Medulla oblongata (tissue), 1 donor: ENCODE results near the gene EMC8.

ENCODE experiments used
- DNase-seq: peaks from one replicate; pipeline ENCODE4 v3.0.0-alpha.2; 2015; ENCODE audit errors: extremely low spot score

The EMC8 gene

DNA sequence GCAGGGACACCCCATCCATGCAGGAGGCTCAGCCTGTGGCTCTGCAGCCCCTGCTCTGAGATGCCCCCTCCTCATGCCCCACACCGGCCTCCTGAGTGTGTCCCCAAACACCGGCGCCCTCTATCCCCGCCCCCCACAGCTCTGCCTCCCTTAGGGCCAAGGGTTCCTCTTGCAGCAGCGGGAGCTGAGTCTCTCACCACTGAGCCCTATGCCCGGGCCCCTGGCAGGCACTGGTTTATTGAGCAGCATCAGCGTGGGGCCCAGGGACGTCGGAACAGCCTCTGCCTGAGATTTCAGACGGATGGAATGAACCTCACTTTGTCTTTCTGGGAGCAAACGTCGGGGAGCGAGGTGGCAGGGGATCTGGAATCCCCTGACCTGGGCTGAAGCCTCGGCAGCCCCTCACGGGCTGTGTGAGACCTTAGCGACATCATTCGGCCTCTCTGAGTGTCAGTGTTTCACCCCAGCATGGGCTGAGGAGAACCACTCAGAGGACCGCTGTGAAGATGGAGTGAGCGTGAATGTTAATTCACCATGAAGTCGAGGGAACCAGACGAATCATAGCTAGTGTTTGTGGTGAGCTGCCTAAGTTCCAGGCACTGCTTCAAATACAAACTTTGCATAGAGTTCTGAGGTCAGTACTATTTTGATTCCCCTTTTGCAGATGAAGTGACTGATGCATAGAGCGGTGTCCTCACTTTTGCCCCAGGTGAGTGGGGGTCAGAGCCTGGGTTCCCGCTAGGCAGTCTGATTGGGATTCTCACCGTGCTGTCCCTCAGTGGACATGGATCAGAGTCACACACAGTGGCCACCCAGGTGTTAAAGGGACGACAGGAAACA lies 43.2 kb downstream of the EMC8 start:
- no peak for DNase-seq

GRCh38 chr16:85754413-85754812 lies 44.9 kb downstream of the EMC8 start:
- no peak for DNase-seq

GRCh38 chr16:85753976-85754375 lies 45.4 kb downstream of the EMC8 start:
- no peak for DNase-seq

GRCh38 chr16:85753559-85753958 lies 45.8 kb downstream of the EMC8 start:
- no peak for DNase-seq

DNA sequence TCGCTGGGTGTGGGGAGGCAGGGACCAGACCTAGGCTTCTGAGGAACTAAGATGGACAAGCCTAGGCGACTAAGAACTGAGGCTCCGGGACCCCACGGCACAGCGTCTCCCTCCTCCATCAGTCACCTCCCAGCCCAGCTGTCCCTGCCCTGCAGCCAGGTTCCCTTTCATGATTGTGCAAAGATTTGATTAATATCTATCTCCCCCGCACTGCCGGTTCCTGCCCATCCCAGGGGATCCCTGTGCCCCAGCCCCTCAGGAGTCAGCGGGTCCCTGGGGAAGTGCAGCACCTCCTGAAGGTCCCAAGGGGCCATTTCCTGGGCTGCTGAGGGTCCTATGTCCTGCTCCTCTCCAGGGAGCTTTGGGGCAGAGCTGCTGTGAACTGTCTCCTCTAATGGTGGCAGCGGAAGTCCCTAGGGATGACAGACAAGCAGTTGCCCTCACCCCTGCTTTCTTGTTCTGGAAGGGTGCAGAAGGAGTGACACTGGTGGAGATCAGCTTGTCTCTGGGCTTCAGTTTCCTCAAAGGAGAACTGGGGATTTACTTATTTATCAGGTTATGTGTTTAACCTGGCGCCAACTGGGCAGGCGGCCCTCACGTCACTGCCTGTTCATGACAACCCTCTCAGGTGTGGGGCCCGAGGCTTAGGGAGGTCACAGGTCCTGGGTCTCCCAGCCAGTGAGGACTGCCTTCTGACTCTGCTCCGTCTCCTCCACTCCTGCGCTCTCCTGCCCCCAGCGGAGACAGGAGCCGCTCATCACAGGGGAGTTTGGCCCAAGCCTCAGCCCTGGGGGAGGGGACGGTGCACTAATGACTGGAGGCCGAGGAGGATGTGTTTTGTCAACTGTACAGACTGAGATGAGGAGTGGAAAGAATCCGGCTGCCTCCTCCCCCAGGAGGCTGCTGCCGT lies 46.6 kb downstream of the EMC8 start:
- peak; percentile 7 for DNase-seq

GRCh38 chr16:85751698-85752501 lies 47.4 kb downstream of the EMC8 start:
- no peak for DNase-seq

GRCh38 chr16:85750827-85751697 lies 48.3 kb downstream of the EMC8 start, which contains the start of gene C16orf74:
Gene C16orf74 (minus strand): TSS chr16:85751096. CDS start chr16:85735217, 15,879 bp downstream.
- no peak for DNase-seq

GRCh38 chr16:85750146-85750826 lies 49.1 kb downstream of the EMC8 start:
- DNase-seq = no peak

GRCh38 chr16:85749771-85750145 lies 49.6 kb downstream of the EMC8 start:
- no peak for DNase-seq

DNA sequence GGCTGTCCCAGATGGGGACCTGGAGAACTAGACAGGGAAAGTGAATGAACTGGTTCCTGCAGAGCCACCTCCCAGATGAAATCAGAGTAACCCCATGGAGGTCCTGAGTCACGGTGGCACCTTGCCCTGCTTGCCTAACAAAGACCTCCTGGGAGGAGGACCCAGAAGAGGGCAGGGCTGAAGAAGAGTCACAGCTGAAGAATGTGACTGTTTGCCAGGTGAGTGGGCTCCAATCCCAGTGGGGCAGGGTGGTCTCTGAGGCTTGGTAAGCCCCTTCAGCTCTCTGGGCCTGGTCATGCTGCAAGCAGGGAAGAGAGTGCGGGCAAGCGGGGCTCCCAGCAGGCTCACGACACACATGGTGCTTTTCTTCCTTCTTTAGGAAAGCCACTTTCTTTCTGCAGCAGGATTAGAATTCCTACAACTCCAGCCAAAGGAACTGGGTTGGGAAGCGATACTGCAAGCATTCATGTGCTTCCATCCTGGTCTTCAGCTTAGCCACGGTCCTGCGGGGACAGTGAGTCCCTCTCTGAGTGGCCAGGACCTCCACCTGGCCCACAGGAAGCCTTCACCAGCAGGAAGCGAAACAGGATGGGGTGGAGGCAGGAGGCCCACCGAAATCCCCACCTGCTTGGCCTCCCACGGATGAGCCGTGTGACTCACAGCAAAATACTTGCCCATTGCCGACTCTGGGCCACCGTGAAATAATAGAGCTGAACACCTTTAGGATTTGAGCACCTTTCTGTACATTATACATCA lies 52.7 kb downstream of the EMC8 start:
- DNase-seq = no peak

DNA sequence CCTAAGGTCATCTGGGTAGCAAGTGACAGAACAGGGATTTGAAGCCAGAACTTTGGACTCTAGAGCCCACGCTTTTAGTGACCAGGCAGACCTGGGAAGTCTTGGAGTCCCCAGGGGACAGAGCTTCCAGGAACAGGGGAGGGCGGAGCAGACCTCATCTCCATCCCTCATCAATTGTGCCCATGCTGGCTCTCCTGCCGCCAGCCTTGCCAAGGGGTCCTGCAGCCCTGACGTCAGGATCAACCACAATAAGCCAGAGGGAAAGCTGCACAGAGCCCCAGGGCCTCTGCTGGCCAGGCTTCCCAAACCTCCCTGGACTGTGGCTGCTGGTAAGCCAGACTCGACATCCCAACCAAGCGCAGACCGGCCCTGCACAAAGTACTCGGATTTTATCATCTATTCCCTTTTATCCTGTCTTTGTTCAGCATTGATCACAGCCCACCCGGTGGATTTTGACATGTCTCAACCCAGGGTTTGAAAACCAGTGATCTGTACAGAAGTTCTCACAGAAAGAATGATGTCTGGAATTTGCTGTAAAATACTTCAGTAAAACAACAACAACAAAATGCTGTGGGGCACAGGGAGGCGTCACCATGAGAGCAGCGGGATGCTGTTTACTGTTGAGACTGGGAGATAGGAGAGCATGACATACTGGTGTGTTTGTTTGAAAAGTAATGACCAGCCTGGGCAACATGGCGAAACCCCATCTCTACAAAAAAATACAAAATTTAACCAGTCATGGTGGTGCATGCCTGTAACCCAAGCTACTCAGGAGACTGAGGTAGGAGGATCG lies 60.2 kb downstream of the EMC8 start:
- DNase-seq = no peak

GRCh38 chr16:85736921-85737320 lies 62.4 kb downstream of the EMC8 start:
- no peak for DNase-seq

- DNase-seq = no peak
Measured at GRCh38 chr16:85735946-85736345, 63.4 kb downstream of the EMC8 start.

DNA sequence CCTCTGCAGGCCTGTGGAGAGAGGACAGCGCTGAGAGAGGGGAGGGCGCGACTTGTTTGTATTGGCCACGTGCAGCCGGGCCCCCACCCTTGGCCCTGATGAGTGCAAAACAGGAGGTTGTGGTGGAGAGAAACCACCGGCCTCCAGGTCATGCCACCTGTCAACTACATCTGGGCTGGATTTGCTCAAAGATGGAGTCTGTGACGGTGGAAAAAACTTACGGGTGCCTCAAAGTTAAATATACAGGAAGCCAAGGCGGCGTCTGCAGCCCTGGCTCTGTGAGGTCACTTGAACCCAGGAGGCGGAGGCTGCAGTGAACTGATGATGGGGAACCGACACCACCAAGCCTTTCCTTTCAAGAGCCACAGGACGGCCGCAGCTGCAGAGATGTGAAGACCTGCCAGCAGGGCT lies 64.1 kb downstream of the EMC8 start:
- no peak for DNase-seq

DNA sequence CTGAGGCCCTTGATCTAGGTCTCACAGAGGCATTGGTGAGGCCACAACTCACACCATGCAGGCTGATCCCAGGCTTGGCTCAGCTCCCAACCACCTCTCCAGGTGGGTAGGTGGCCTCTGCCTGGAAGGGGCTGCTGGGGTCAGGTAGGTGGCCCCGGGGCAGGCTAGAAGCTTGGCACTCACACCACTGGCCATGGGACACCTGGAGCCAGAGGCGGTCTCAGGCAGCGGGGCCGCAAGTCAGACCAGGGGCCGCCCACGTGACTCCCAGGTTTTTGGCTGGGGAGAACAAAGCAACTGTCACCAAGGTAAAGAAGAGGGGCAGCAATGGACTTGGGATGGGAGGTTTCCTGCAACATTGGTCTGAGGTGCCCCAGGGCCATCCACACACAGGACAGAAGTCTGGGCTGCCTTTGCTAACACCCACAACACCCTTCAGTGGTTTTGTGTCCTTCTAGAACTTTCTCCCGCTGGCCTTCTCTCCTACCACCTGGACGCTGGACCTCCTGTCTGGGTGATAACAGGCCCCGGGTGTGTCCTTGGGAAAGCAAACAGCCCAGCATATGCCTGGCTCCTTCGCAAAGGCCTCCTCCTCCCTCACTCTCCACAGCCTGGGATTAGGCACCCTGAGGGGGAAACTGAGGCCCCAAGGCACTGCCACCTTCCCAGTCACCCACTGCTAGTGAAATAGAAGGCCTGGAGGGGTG lies 64.9 kb downstream of the EMC8 start:
- DNase-seq = no peak

- DNase-seq = no peak
Measured at GRCh38 chr16:85733839-85734170, 65.5 kb downstream of the EMC8 start.

DNA sequence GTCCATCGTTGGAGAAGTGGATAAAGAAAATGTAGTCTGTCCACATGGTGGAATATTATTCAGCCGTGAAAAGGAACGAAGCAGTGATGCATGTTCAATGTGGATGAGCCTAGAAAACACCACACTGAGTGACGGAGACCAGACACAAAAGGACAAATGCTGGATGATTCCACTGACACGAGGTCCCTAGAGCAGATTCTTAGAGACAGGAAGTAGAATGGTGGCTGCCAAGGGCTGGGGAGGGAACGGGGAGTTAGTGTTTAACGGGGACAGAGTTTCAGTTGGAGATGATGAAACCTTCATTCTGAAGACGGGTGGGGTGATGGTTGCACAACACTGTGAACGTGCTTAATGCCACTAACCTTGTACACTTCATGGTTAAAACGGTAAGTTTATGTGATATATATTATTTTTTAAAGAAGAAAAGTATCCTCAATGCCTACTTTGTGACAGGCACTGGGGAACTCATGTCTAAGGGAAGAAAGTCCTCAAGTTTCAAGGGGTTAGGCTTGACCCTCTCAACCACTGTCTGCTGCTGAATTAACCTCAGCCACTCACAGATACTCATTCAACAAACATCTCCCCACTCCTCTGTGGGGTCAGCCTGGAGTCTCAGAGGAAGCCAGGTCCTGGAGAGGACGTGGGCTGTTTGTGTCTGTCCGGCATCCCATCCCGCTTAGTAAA lies 66.0 kb downstream of the EMC8 start:
- DNase-seq = no peak

GRCh38 chr16:85731179-85731578 lies 68.2 kb downstream of the EMC8 start:
- DNase-seq = no peak
